ENCODE results near the gene NAA40.
"Not testable (repeated sequence)": the region's sequence is repeated elsewhere in the genome, so short reads cannot be mapped to it uniquely, and the experiment has no call there.

Gene NAA40

GRCh38 chr11:63937713-63938478 is 906 bp upstream of the NAA40 start:
- no peak for DNase-seq (ENCODE audit: low spot score)

DNA sequence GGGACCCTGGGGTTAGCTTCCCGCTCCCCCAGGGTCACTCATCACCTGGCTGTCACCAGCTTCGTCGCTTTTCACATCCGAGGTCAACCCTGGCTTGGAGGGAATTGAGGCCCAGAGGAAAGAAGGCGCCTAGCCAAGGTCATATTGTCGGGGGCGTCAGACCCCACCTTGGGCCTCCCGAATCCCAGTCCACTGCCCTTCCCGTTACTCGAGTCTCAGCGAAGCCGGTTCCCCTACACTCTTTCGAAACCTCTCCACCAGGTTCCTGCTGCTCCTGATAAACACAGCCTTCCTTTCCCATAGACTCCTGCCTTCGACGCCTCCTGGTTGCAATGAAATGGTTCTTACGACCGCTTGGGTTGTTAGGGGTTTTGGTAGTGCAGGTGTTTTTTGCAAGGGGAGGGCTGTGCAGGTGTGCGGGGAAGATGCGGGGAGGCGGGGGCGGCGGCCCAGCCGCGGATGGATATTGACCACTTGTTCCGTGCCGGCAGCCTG is 642 bp downstream of the NAA40 start:
- peak; percentile 33 for DNase-seq (ENCODE audit: low spot score)

GRCh38 chr11:63940786-63941185 is 2.0 kb downstream of the NAA40 start:
- DNase-seq (ENCODE audit: low spot score) = no peak

DNA sequence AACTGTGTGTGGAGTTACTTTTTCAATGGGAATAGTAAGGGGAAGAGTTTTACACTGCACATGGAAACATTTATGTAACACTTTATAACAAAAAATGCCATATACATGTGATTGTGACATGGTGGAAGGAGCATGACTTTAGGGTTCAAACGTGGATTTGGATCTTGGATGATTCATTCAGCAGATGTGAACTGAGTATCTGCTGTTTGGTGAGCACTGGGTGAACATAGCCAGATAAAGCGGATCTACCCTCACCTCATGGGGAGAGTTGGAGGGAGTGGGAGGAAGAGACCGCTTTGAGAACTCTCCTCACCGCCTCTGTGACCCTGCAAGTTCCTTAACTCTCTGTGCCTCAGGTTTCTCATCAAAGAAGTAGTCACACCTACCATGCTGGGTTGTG is 3.1 kb downstream of the NAA40 start:
- no peak for DNase-seq (ENCODE audit: low spot score)

DNA sequence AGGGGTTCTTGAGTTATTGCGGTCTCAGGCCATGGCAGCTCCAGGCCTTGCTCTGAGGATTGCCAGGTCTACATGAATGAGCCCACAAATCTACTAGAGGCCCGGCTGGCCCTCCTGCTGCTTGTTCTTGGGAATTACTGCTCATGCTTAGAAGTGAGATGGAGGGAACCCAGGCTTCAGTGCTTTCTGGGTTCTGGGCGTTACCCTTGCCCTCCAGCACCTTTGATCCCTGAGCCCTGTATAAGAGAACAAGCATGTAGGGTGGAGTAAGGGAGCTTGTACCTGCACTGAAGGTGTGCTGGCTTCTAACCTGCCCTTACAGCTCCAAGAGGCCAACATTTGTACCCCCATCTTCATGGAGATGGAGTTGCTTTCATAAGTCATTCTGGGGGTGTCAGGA is 4.0 kb downstream of the NAA40 start:
- no peak for DNase-seq (ENCODE audit: low spot score)

GRCh38 chr11:63944987-63945386 is 6.2 kb downstream of the NAA40 start:
- DNase-seq (ENCODE audit: low spot score) = no peak

- peak; percentile 70 for DNase-seq (ENCODE audit: low spot score)
These were observed 6.8 kb downstream of the NAA40 start for GRCh38 chr11:63945477-63946163.

DNA sequence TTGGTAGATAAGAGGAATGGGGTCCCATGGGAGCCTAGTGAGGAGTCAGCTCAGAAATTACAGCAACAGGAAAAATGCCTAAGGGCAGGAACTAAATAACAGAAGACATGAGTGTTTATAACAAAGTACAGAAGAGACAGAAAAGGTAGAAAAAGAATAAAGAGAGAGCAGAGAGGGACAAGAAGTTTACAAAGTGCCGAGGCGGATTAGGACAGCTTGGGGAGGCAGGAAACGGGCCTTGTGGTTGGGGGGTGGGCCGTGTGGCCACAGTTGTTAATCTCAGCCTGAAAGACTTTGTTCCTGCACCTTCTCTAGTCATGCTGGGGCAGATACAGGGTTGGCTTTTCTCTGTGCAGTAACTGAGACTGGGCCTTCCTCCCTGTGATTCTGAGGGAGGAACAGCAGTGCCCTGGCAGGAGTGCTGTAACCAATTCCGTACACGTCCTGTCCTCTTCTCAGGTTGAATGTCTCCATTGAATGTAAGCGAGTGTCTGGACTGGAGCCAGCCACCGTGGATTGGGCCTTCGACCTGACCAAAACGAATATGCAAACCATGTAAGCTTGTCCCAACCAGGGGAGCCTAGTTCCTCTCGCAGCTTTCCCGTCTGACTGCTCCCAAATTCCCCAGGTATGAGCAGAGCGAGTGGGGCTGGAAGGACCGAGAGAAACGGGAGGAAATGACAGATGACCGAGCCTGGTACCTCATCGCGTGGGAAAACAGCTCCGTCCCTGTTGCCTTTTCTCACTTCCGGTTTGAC is 13.2 kb downstream of the NAA40 start:
- DNase-seq (ENCODE audit: low spot score) = no peak

DNA sequence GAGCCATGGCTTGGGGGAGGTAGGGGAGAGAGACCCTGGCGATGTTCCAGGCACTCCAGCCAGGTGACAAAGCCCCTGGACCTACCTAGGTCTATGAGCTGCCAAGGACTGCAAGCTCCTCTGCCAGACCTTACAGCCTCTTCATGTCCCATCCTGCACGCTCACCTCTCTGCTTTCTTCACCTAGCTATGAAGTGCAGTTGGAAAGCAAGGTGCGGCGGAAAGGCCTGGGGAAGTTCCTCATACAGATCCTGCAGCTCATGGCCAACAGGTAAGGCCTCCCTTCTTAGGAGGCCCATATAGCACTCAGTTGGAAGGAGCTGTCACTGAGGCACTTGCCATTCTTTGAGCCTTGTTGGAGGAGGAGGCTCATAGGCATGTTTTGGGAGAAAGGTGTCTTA is 13.8 kb downstream of the NAA40 start:
- DNase-seq (ENCODE audit: low spot score) = no peak

- no peak for DNase-seq (ENCODE audit: low spot score)
These were observed 19.2 kb downstream of the NAA40 start for GRCh38 chr11:63958008-63958407.

DNA sequence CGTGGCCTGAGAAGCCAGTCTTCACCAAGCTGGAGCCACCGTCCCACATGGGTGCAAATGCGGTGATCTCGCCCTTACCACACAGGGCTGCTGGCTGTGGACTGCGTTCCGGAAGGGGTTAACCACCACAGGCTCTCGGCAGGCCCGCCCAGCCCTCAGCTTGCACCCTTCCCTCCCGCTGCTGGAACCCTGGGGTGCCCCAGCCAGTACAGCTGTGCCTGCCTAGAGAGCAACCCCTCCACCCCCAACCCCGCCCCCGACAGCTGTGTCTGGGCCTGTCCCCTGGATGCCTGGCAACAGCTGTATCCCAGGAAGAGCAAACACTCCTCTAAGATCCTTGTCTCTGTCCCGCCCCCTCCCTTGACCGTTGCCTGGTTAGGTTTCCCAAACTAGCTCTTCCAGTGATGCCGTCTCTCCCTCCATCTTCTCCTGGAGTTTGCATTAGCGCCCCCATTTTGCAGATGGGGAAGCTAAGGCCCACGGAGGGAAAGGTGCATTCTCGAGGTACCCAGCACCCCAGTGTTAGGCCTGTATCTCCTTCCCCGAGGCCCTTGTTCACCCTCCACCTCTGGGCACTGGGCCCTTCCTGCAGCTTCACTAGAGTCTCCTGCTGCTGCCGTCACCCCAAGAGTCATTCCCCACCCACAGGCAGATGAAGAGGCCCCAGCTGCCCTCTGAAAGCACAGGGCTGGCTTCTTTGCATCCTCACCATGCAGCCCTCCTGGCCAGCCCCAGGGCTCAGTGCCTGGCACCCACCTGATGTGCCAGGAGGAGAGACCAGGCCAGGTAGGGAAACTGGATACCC is 23.0 kb downstream of the NAA40 start:
- DNase-seq (ENCODE audit: low spot score) = peak; percentile 61

GRCh38 chr11:63963895-63964294 is 25.1 kb downstream of the NAA40 start:
- not testable (repeated sequence) for DNase-seq (ENCODE audit: low spot score)

- no peak for DNase-seq (ENCODE audit: low spot score)
These were observed 27.6 kb downstream of the NAA40 start for GRCh38 chr11:63966444-63966843.

- DNase-seq (ENCODE audit: low spot score) = no peak
These were observed 30.7 kb downstream of the NAA40 start for GRCh38 chr11:63969461-63969860.

DNA sequence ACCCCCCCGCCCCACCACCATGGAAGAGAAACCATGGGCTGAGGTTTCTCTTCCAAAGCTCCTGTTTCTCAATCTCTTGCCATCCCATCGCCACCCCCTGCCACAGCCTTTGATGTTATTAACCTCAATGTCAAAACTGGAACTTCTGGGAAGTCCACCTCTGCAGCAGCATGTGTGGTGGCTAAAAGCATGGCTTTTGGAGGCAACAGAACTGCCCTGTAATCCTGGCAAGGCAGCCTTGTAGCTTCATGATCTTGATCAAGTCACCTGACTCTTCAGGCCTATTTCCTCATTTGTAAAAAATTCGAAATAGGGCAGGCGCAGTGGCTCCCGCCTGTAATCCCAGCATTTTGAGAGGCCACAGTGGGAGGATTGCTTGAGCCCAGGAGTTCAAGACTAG is 32.1 kb downstream of the NAA40 start:
- DNase-seq (ENCODE audit: low spot score) = no peak

GRCh38 chr11:63973912-63974258 is 35.1 kb downstream of the NAA40 start:
- DNase-seq (ENCODE audit: low spot score) = not testable (repeated sequence)

DNA sequence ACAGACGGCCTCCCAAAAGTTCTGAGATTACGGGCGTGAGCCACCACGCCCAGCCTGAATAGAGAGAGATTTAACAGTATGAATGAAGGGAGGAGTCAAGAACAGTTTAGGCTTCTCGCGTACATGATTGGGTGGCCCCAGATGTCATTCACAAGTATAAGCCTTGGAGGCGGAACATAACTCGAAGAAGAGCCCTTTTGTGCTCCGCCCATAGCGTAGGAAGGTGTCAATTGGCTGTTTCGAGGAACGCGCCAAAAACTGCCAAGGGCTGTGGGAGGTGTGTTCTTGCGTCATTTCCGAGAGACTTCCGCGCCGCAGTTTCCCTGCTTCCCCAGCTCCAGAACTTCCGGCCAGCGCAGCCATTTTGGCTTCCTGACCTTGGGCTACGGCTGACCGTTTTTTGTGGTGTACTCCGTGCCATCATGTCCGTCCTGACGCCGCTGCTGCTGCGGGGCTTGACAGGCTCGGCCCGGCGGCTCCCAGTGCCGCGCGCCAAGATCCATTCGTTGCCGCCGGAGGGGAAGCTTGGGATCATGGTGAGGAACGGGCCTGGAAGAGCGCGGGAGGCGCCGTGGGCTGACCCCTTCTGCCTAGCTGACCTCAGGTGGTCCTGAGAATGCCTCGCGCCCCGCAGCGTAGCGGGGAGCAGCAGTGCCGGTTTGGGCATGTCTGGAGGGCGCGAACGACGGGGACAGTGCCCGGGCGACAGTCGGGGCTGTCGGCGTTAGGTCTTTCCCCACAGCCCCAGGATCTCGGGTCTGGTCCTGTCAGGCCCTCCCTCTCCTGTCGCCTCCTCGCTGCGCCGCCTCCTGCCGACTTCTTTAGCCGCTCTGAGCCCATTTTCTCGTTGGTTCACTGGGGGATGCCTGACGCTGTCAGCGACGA is 35.7 kb downstream of the NAA40 start, which contains the start of gene COX8A:
COX8A (plus strand) TSS at position 362 of the 885 bp plus-strand sequence; CDS start at position 423, 61 bp downstream.
- DNase-seq (ENCODE audit: low spot score) = peak; percentile 100

DNA sequence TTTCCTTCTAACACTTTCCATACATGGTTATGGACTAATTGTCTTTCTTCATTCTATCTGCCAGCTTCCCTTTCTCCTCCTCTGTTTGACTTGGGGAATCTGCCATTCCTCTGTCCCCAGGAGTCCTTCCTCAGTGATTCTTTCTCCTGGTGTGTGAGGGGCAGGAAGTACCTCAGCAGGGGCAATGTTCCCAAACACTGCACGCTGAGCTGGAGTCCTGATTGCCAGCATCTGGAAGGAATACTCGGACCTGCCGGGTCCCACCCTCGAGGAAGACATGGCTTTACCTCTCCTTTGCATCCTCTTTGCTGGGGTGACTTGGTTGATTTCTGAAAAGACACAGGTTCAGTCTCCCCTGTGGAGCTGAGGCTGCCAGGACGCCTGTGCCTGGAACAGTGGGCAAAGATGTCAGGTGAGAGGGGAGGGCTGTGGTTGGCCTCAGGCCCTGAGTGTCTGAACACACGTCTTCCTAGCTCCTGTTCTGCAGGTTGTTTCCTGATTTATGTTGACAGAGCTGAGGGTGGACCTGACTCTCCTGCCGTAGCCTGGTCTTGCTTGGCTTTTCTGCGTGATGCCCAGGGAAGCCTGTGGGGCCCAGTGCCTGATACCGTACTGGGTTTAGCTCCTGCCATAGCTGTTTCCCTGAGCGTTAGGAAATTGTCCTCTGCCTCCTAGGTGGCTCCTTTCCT is 39.9 kb downstream of the NAA40 start:
- DNase-seq (ENCODE audit: low spot score) = no peak

DNA sequence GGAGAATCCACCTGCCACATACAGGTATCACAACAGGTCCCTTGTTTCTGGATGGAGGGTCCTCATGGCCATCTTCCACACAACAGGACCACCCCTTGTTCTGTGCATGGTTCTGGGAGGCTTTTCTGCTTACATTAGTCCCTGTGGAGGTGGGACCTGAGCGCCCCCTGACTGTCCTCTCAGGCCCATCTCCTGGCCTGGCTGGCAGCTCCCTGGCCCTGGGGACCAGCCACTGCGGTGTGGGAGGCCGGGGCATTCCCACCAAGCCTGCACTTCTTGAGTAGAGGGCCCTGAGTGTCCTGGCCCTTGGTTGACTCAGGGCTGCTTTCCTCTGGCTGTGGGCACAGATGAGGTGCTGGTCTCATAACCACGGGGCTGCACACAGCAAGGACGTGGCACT is 40.6 kb downstream of the NAA40 start:
- no peak for DNase-seq (ENCODE audit: low spot score)

DNA sequence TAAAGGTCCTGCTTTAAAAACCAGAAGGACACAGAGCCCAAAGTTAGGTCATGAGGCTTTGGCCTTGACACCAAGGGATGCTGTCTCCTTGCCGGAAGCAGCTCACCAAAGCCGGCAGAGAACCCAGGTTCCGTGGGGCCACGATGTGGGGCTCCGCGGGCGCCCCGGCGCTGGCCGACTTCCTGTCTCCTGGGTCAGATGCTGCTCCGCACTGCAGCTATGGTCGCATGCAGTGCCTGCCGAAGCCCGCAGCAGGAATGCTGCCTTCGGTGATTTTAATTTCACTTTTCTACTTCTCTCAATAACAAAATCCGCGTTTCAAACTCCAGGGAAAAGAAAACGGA is 47.0 kb downstream of the NAA40 start:
- no peak for DNase-seq (ENCODE audit: low spot score)

Measured in SK-N-DZ (cell line).